GM18508 (cell line): ENCODE measurements around the gene IL9.
"Not testable (repeated sequence)": the region's sequence is repeated elsewhere in the genome, so short reads cannot be mapped to it uniquely, and the experiment has no call there.

Source experiments
- ATAC-seq: cut with Tn5 transposase; IDR thresholded peaks from one replicate; pipeline ENCODE4 v1.9.1; 2021; ENCODE audit warnings: moderate number of reproducible peaks; ENCODE audit not compliant: insufficient read depth, unreplicated experiment

Gene IL9

DNA sequence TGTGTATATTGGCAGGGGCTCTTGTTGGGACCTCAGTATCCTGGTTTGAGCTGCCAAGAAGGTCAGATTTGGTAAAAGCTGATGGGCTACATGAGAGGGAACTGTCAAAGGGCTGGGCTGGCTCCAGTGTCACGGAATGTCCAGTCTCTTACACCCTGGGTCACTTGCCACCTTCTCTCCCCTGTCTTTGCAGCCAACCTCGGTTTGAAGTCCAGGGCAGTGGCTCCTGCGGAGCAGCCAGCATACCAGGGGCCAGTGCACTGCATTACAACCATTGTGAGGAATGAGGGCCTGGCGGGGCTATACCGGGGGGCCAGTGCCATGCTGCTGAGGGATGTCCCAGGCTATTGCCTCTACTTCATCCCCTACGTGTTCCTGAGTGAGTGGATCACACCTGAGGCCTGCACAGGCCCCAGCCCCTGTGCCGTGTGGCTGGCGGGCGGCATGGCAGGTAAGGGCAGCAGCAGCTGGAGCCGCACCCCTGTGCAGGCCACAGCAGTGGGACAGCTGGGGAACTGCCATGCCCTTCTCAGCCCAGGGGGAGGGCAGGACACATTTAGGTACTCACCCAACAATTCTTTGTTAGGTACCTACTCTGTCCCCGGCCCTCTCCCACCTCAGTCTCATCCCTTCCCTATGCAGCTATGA, 24.2 kb downstream of the IL9 start:
- no peak for ATAC-seq

DNA sequence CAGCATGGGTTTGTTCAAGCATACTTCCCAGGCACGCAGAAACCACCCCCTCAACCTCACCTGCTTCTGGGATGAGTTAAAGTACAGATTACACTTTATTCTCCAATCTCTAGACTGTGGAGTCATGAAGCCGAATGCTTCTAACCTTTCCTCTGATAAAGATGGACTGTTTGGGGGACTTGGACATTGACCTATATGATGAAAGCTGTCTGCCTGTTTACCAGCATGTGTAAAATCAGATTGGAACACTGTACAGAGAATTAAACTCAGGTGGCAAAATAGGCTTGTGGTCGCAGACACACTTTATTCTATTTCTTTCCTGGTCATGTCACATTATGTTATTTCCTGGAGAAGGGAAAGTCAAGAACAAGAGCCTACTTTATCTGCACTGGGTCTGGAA, 25.7 kb downstream of the IL9 start:
- ATAC-seq = no peak

DNA sequence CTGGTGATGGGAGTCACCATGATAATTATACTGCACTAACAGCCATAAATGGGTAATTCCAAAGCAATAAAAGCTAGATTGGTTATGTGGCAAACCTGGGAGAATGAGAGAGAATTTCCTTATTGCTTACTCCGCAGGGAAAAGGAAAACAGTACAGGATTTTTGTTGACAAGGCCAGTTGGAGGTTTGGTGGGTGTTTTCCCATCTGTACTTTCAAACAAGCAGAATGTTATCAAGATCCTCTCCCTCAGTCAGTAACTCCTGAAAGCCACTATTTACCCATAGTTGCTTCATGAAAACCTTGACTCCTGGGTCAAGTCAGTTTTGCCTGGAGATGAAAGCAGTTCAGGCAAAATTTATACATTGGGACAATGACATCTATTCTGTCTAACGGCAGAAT, 26.4 kb downstream of the IL9 start:
- no peak for ATAC-seq

DNA sequence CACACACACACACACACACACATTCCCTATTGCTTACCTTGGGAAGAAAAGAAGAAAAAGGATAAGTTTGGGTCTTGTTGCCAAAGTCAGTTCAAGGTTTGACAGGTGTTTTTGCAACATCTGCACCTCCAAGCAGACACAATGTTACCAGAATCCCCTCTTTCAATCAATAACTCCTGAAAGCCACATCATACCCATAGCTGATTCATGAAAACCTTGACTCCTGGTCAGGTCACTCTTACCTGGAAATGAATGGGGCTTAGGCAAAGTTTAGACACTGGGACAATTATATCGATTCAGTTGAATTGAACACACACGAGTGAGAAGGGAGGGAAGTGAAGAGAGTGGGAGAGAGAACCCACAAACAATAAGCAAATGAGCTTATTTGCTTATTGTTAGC, 27.0 kb downstream of the IL9 start:
- no peak for ATAC-seq

DNA sequence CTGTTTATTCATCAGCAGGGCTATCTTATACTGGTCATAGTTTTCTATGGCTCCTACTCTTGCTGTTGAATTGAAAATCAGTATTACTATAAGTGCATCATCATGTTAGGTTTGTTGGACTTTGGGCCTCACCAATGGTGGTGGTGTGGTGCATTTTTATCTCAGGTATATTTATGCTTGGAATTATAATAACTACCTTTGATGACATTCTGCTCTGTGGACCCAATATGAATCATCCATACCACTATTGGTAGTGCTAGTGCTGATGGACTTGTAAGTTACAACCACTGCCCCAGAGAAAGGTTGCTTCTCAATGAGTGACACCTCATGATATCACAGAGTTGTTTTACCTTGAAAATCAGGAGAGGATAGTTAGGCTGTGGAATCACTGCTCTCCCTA, 28.0 kb downstream of the IL9 start:
- ATAC-seq = no peak

DNA sequence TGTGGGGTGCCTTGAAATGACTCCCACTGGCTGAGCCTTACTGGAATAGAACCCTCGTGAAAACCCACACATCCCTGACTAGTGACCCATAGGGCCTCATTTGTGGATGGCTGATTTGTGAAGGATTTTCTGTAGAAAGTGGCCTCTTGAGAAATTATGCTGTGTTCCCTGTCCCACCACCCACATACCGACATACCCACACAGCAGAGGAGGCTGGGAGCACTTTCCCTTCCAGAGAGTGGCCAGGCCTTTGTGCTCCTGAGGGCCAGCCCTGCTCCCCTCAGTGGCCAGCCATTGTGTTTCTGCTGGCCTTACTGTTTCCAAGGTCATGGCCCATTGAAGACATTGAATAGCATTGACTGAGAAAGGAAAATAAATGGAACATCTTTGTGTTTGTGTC, 29.6 kb downstream of the IL9 start:
- no peak for ATAC-seq

DNA sequence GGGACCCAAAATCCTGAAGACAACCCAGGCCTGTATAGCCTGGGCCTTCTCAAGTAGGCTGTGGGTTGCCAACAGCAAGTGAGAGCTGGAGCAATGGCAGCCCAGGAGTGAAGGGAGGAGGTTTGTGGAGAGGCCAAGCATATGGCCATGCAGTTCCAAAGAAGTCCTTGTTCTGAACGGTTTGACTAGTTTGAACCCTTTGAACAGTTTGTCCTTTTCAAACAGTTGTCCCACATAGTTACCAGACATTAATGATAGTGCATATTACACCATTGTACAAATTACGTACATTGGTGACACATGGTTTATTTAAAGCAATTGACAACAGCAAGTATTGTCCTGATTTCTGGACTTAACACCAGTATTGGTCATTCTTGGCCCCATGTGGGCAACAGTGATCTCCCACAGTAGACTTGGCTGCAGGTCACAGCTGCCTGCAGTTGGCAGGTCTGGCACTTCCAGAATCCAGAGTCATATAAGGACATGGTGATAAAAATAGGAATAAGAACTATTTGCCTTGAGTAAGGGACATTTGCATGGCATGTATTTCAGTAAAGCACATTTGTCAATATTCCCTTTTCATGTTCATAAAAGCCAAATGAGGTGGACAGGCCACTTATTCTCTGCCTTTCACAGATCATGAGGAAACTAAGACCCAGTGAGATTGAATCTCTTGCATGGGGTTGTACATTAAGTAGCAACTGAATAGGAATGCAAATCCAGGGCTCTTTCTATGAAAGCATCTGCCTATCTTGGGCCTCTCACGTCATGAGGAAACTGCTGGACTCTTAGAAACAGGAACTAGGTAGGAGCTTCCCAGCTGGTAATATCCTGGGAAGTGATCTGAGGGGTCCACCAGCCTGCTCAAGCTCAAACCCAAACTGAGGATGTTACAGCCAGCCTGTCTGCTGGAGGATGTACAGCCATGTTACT, 30.9 kb downstream of the IL9 start:
- ATAC-seq = no peak

DNA sequence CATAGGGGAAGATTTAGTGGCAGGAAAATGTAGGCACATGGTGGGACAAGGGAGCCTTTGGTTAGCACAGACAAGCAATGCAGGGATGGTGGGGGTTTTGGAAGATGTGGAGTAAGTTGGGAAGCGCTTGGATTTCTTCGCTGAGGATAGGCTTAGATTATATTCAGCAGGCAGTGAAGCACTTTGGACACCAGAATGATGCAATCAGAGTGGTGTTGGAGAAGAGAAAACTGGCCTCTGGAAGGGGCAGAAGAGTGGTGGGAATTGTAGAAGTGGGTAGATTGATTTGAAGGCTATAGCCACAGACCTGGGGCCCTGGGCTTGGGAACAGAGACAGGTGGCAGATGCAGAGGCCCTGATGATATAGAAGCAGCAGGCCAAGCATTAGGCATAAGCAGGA, 32.9 kb downstream of the IL9 start:
- ATAC-seq = no peak

DNA sequence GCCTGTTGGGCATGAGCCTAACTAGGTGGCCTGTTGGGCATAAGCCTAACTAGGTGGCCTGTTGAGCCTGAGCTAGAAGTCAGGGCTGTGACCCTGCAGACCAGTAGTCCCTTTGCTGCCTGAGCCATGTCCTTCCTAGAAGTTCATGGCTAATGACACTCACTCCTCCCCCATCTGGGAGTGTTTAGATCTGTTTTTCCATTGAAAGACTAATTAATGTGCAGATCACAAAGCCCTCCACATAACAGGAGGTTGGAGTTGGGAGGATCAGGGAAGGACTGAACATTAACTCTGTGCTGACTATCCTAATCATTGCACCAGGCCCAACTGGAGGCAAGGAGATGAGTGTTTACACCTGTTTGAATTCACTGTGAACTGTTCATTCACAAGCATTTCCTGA, 33.6 kb downstream of the IL9 start:
- no peak for ATAC-seq

DNA sequence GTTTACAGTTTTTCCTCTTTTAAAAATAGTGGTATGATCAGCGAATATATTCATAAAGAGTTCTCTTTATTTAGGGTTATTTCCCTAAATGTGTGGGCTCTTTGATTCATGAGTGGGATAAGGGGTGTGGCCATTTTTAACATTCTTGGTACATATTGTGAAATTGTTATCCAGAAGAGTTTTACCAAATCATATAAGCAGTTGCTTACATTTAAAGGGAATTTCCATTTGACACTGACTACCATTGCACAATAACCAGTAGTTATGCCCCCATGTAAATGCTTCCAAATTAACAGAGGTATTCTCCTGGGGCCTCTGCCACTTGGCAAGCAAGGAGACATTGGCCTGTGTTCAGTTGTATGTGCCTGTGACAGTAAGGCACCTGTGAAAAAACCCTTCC, 34.0 kb downstream of the IL9 start:
- no peak for ATAC-seq

DNA sequence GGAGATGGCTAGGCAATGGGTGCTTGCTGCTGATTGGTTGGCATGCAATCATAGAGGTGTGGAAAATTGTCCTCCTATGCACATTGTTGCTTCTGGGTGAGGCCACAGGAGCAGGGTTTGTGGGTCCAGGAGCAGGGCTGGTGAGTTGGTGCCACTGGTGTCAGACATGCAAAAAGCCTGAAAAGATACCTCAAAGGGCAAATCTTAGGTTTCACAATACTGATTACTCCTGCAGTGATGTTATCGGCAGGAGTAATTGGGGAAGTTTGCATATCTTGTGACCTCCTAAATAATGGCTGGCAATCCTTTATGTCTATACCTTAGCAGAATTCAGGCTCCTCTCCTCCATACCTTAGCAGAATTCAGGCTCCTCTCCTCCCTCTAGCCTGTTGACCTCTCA, 36.0 kb downstream of the IL9 start:
- no peak for ATAC-seq

DNA sequence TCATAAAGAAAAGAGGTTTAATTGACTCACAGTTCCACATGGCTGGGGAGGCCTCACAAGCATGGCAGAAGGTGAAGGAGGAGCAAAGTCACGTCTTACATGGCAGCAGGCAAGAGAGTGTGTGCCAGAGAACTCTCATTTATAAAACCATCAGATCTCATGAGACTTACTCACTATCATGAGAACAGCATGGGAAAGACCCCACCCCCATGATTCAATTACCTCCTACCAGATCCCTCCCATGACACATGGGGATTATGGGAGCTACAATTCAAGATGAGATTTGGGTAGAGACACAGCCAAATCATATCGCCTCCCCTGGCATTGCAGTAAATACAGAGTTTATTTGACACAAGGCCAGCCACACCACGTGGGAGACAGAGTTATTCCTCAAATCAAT, 36.5 kb downstream of the IL9 start:
- not testable (repeated sequence) for ATAC-seq

DNA sequence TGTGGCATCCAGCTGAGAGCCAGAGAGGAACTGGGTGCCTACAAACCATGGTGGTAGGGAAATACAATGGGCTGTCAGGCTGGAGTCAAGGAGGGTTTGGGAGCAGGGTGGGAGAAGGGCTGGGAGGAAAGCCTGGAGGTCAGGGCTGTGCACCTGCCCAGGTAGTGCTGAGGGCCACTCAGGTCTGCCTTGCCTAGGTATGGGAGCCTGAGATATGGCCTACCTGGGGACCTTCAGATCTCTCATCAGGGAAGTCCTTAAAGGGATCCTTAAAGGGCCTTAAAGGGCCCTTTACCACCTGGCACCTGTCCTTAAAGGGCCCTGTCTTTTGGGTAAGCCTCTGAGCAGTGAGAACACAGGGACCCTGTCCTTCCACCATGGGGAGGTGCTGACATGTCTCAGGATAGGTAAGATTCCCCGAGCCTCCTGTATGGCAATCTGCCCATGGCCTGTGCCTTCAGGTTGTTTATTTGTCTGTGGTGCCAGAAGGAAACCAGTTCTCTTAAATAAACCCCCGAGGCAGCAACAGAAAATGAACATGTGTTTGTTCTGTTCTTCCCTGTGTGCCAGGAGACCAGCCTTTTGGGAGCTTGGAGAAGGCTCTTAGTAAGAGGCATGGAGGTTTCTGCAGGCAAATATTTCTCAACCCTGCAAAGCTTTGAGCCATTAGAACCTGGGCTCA, 37.9 kb downstream of the IL9 start:
- no peak for ATAC-seq

DNA sequence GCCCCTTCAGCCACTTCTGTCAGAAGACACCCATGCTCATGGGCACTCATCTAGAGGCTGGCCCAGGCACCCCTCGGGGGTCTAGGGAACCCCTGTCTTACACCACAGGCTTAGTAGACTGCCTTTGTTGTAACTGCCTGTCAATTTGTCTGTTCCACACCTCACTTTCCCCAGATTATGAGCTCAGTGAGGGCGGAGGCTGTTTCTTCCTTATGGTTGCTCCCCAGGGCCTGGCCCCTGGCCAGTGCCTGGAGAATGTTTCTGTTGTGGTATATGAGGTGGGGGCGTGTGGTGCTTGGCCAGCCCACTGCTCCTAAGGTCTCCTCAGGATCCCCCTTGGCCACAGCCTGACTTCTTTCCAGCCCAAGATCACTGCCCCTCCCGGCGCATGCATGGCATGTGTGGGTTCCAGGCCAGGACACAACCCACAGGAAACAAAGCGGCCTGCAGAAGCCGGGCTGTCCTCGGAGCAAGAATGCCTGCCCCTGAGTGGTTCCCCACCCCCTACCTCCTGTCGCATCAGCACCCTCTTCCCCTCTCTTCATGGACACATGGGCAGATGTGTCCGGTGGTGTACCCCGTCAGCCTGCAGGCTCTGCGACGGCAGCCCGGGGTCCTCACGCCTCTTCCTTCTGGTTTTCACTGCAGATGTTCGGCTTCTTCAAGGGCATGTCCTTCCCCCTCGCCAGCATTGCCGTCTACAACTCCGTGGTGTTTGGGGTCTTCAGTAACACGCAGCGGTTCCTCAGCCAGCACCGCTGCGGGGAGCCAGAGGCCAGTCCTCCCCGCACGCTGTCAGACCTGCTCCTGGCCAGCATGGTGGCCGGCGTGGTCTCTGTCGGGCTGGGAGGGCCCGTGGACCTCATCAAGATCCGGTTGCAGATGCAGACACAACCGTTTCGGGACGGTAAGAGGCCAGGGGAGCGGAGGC, 43.5 kb downstream of the IL9 start:
- ATAC-seq = no peak

DNA sequence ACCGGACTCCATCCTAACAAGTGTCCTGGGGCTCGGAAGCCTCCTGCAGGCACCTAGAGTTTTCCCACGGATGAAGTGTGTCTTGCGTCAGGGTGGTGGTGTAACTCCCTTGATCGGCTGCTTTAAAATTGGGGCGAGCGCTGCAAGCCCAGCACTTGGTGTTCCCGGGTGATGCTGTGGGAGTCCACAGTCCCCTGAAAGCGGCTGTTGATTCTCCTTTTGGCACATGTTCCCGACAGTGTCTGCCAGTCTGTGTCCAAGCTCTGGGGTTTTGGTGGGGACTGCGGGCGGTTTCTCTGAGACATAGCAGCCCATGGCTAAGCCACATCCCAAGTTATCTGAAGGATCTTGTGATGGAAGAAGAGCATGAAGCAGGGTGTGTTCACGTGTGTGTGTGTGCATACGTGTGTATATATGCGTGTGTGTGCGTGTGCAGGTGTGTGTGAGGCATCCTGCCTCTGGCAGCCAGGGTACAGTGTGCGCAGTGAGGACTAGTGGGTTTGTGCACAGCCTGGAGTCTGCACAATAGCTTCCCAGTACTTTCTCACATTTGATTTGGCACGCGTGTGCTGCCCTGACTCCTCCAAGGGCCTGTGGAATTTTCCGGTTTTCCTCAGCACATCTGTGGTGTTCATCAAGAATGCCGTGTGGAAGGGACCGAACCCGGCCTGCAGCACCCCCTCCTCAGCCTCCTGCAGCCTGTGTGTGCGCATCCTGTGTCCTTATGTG, 44.3 kb downstream of the IL9 start:
- no peak for ATAC-seq

DNA sequence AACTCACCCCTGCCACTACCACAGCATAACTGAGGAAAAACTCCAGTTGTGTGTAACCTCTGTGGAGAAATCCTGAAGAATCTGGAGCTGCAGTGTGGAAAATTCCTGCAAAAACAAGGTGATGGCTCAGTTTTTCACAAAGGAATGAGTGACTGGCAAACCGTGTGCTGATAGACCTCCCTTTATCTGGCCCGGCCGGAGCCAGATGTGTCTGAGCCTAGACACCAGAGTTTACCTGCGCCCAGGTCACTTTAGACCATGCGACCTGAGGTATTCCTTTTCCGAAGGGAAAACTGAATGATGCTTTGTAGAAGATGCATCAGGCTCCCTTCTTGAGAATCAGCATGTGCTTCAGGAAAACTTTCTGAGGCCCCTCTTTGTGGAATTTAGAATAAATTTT, 45.0 kb downstream of the IL9 start:
- no peak for ATAC-seq

DNA sequence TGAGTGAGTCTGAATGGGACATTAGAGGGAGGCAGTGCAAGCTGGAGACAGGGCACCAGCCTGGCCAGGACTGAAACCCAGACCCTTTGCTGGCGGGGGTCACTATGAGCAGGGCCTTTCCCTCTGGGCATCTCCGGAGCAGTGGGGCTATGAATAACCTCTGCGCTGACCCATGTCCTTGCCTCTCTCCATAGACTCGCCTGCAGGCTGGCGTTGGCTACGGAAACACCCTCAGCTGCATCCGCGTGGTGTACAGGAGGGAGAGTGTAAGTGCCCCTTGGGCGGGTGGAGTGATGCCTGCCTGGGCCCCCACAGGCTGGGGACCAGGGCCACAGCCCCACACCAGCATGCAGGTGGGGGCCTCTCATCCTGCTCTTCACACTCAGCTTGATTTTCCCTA, 45.4 kb downstream of the IL9 start:
- no peak for ATAC-seq

DNA sequence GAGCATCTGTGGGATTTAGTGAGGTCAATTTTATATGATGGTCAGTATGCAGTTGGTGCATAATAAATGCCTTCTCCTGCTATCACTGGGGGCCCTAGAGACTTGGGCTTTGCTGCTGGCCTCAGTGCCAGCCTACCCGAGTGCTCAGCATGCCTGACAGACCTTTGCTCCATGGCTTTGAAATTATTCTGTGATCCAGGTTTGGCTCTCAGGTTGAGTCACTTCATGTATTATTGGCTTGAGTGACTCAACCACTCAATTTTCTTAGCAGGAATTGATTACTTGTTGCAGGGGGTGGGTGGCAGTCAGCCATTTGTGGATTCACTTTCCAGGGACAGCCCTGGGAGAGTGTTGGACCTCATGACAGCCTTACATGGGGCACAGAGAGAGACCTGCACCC, 47.7 kb downstream of the IL9 start:
- ATAC-seq = no peak

DNA sequence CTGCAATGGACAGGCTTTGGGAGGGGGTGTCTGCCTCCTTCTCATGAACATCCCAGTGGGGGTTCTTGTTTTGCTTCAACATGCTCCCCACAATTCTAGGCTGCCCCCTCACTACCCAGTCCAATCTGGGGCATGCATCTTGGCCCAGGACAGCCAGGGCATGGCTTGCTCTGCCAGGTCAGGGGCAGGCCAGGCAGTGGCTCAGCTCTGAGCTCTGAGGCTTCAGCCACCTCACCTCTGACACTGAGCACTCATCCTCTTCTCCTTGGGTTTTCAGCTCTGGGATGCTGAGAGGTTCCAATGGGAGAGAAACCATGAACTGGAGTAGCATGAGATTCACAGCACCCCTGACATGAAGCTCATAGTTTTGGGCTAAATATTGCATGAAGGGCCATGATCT, 49.3 kb downstream of the IL9 start:
- ATAC-seq = no peak
